SU-DHL-6 (cell line): ENCODE data around the gene TNFRSF21.

Experiments
- EZH2phosphoT487 ChIP-seq: fragments of 200-600 bp; sonication (generic), shearing (Covaris generic); conservative IDR thresholded peaks from 2 replicates; pipeline ENCODE4 v1.6.1; 2018; ENCODE audit warnings: mild to moderate bottlenecking, antibody characterized with exemption, low read length, moderate library complexity, mixed read lengths
- TF ChIP-seq, protein P1 (sequence below): fragments of 200-600 bp; sonication (generic); IDR thresholded peaks from one replicate; pipeline ENCODE4 v1.5.1; 2017; ENCODE audit warnings: antibody characterized with exemption, mild to moderate bottlenecking, low read length, moderate library complexity; ENCODE audit not compliant: insufficient read depth, poor library complexity, severe bottlenecking

DNA sequence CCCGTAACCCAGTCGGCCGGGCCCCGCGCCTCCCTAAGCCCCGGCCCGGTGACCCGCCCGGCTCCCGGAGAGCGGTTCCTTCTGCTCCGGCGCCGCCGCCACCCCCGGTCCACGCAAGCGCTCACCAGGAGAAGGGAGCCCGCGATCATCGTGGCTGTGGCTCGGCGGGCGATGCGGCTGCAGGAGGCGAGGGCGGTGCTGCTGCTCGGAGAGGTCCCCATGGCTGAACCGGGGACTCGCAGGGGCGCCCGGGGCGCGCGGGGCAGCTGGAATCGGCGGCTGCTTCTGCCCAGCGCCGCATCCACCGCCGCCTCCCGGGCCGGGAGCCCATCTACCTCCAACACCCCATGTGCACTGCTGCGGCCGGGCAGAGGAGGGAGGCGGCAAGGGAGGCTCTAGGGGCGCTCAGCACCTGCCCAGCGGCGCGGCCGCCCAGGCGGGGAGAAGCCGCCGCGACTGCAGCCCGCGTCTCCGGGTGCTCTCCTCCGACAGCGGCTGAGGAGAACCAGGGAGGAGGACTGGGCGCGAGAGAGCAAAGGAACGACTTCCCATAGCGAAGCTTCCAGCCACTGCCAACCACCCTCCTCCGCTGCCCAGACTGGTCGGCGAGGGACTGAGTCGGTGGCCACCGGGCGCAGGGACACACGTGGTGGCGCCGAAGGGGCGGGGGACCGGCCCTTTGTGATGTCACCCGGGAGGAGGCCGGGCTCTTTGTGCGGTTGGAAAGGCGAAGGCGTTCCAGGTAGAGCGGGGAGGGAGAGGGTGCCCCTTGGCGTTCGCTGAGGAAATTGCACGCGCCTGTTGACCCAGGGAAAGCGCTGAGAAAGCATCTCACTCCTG, at the start of gene TNFRSF21:
- TF ChIP-seq, protein P1, sequence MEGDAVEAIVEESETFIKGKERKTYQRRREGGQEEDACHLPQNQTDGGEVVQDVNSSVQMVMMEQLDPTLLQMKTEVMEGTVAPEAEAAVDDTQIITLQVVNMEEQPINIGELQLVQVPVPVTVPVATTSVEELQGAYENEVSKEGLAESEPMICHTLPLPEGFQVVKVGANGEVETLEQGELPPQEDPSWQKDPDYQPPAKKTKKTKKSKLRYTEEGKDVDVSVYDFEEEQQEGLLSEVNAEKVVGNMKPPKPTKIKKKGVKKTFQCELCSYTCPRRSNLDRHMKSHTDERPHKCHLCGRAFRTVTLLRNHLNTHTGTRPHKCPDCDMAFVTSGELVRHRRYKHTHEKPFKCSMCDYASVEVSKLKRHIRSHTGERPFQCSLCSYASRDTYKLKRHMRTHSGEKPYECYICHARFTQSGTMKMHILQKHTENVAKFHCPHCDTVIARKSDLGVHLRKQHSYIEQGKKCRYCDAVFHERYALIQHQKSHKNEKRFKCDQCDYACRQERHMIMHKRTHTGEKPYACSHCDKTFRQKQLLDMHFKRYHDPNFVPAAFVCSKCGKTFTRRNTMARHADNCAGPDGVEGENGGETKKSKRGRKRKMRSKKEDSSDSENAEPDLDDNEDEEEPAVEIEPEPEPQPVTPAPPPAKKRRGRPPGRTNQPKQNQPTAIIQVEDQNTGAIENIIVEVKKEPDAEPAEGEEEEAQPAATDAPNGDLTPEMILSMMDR, result peak; percentile 83
- TF ChIP-seq EZH2phosphoT487, result no peak
